ENCODE results near the gene TNNT2.

GRCh38 chr1:201403359-201403758, 25.9 kb upstream of the TNNT2 start:
- TF ChIP-seq, protein P1, sequence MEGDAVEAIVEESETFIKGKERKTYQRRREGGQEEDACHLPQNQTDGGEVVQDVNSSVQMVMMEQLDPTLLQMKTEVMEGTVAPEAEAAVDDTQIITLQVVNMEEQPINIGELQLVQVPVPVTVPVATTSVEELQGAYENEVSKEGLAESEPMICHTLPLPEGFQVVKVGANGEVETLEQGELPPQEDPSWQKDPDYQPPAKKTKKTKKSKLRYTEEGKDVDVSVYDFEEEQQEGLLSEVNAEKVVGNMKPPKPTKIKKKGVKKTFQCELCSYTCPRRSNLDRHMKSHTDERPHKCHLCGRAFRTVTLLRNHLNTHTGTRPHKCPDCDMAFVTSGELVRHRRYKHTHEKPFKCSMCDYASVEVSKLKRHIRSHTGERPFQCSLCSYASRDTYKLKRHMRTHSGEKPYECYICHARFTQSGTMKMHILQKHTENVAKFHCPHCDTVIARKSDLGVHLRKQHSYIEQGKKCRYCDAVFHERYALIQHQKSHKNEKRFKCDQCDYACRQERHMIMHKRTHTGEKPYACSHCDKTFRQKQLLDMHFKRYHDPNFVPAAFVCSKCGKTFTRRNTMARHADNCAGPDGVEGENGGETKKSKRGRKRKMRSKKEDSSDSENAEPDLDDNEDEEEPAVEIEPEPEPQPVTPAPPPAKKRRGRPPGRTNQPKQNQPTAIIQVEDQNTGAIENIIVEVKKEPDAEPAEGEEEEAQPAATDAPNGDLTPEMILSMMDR (conservative IDR thresholded peaks at IDR 0.05; ENCODE audit: low read depth, low read length), result no peak
- TF ChIP-seq POLR2A (IDR thresholded peaks at IDR 0.05; ENCODE audit: low read depth, low read length) (no peak), FOS (IDR thresholded peaks at IDR 0.05; ENCODE audit: low read depth, low read length) (no peak), RAD21 (IDR thresholded peaks at IDR 0.05; ENCODE audit: low read length) (no peak), MAZ (IDR thresholded peaks at IDR 0.05; ENCODE audit: borderline replicate concordance, low read depth, low read length) (no peak), CEBPB (IDR thresholded peaks at IDR 0.05; ENCODE audit: low read depth, low read length) (no peak)

All from IMR-90 (cell line).